Stimulated activated naive B cell treated with anti-CD40 and anti-IgM and Interleukin-4, amounts not matched to agents 10 μg/mL and 1 μg/mL and 100 μg/mL, for 72 hours (primary cell): ENCODE results near the gene LDLR.
"Not testable (repeated sequence)": the region's sequence is repeated elsewhere in the genome, so short reads cannot be mapped to it uniquely, and the experiment has no call there.

Source experiments
- ATAC-seq, 2 donors: fragments of 150-1000 bp; cut with Tn5 transposase; replicated peaks; 2 replicates each; pipeline ENCODE4 v1.10.0; 2021; ENCODE audit warnings: moderate library complexity in 1 of 2
- DNase-seq: peaks from one replicate; pipeline ENCODE4 v3.0.0; 2021
- H3K27ac Mint-ChIP-seq: one replicate; pipeline ENCODE4 v1.8.0; 2022; ENCODE audit warnings: mild to moderate bottlenecking, mixed read lengths
- H3K27me3 Mint-ChIP-seq, 2 donors: one replicate each; pipeline ENCODE4 v1.8.0; 2022; ENCODE audit warnings: mixed read lengths in 2 of 2
- H3K36me3 Mint-ChIP-seq, 2 donors: one replicate each; pipeline ENCODE4 v1.8.0; 2022; ENCODE audit warnings: mixed read lengths in 2 of 2, mild to moderate bottlenecking in 1 of 2
- H3K4me1 Mint-ChIP-seq, 2 donors: one replicate each; pipeline ENCODE4 v1.8.0; 2022; ENCODE audit warnings: mixed read lengths in 2 of 2, mild to moderate bottlenecking in 1 of 2
- H3K4me3 Mint-ChIP-seq, 2 donors: one replicate each; pipeline ENCODE4 v1.8.0; 2022; ENCODE audit warnings: mild to moderate bottlenecking in 2 of 2, mixed read lengths in 2 of 2, moderate library complexity in 1 of 2
- H3K9me3 Mint-ChIP-seq, 2 donors: one replicate each; pipeline ENCODE4 v1.8.0; 2022; ENCODE audit warnings: mixed read lengths in 2 of 2, mild to moderate bottlenecking in 1 of 2

The LDLR gene

GRCh38 chr19:11124157-11124556, 34.9 kb downstream of the LDLR start:
- not testable (repeated sequence) for ATAC-seq, DNase-seq, H3K9me3 Mint-ChIP-seq, H3K4me3 Mint-ChIP-seq, H3K27me3 Mint-ChIP-seq, H3K4me1 Mint-ChIP-seq, H3K27ac Mint-ChIP-seq
- peaks cover 50 to 51% of the 10 kb centered on the region in 2 donors for H3K36me3 Mint-ChIP-seq

GRCh38 chr19:11125994-11126685, 36.9 kb downstream of the LDLR start:
- H3K36me3 Mint-ChIP-seq: peaks cover 48 to 50% of the 10 kb centered on the region in 2 donors
- no peaks in the 10 kb centered on the region for H3K9me3 Mint-ChIP-seq
- DNase-seq: peak; percentile 34
- peak; percentile 82 to 84 for ATAC-seq
- H3K4me1 Mint-ChIP-seq: peaks cover under 1 to 2% of the 10 kb centered on the region in 2 donors
- peaks cover 0 to 7% of the 10 kb centered on the region in 2 donors for H3K27me3 Mint-ChIP-seq
- no peak overlapping the region for H3K27ac Mint-ChIP-seq
- H3K4me3 Mint-ChIP-seq: no peak overlapping the region

- DNase-seq (no peak), ATAC-seq (no peak)
- Mint-ChIP-seq H3K4me3 (no peak overlapping the region), H3K4me1 (peaks cover 0 to 2% of the 10 kb centered on the region in 2 donors), H3K9me3 (no peaks in the 10 kb centered on the region), H3K27me3 (peaks cover 0 to 7% of the 10 kb centered on the region in 2 donors), H3K27ac (no peak overlapping the region), H3K36me3 (peaks cover 57% of the 10 kb centered on the region in 2 donors)
Observed at GRCh38 chr19:11127905-11128304, 38.6 kb downstream of the LDLR start.

- DNase-seq: peak; percentile 63
- no peaks in the 10 kb centered on the region for H3K9me3 Mint-ChIP-seq
- ATAC-seq: peak; percentile 88 to 89
- H3K4me3 Mint-ChIP-seq: peak overlapping the region in 1 of 2 donors; percentile 6
- H3K27ac Mint-ChIP-seq: peak overlapping the region; percentile 75
- peaks cover 47 to 60% of the 10 kb centered on the region in 2 donors for H3K36me3 Mint-ChIP-seq
- peaks cover 3 to 7% of the 10 kb centered on the region in 2 donors for H3K27me3 Mint-ChIP-seq
- H3K4me1 Mint-ChIP-seq: peaks cover 0 to 2% of the 10 kb centered on the region in 2 donors
Observed at GRCh38 chr19:11130824-11131455, 41.7 kb downstream of the LDLR start.

GRCh38 chr19:11131471-11131870, 42.2 kb downstream of the LDLR start:
- Mint-ChIP-seq H3K4me1 (peaks cover 0 to 2% of the 10 kb centered on the region in 2 donors), H3K27ac (peak overlapping the region; percentile 75), H3K4me3 (no peak overlapping the region), H3K9me3 (no peaks in the 10 kb centered on the region), H3K27me3 (peaks cover 3 to 9% of the 10 kb centered on the region in 2 donors), H3K36me3 (peaks cover 44 to 54% of the 10 kb centered on the region in 2 donors)
- DNase-seq: no peak
- no peak for ATAC-seq

- Mint-ChIP-seq H3K36me3 (peaks cover 10 to 22% of the 10 kb centered on the region in 2 donors), H3K27me3 (peaks cover 29 to 37% of the 10 kb centered on the region in 2 donors), H3K27ac (no peak overlapping the region), H3K4me3 (no peak overlapping the region), H3K4me1 (peaks cover 9 to 22% of the 10 kb centered on the region in 2 donors), H3K9me3 (no peaks in the 10 kb centered on the region)
- no peak for ATAC-seq
- no peak for DNase-seq
Observed at GRCh38 chr19:11136400-11137101, 47.3 kb downstream of the LDLR start.

GRCh38 chr19:11137542-11138384, 48.5 kb downstream of the LDLR start:
- peaks cover 11 to 30% of the 10 kb centered on the region in 2 donors for H3K4me1 Mint-ChIP-seq
- H3K9me3 Mint-ChIP-seq: no peaks in the 10 kb centered on the region
- peaks cover 3 to 12% of the 10 kb centered on the region in 2 donors for H3K36me3 Mint-ChIP-seq
- DNase-seq: peak; percentile 14
- peak; percentile 56 to 65 for ATAC-seq
- peaks cover 34 to 45% of the 10 kb centered on the region in 2 donors for H3K27me3 Mint-ChIP-seq
- no peak overlapping the region for H3K27ac Mint-ChIP-seq
- H3K4me3 Mint-ChIP-seq: peak overlapping the region; percentile 72 to 82

- Mint-ChIP-seq H3K4me1 (peaks cover 14 to 40% of the 10 kb centered on the region in 2 donors), H3K27me3 (peaks cover 35 to 45% of the 10 kb centered on the region in 2 donors), H3K9me3 (no peaks in the 10 kb centered on the region), H3K36me3 (peaks cover 3% of the 10 kb centered on the region in 2 donors), H3K27ac (no peak overlapping the region), H3K4me3 (no peak overlapping the region)
- no peak for DNase-seq
- ATAC-seq: no peak
Observed at GRCh38 chr19:11138601-11139300, 49.5 kb downstream of the LDLR start.

- not testable (repeated sequence) for H3K4me3 Mint-ChIP-seq
- peaks cover 33 to 45% of the 10 kb centered on the region in 2 donors for H3K27me3 Mint-ChIP-seq
Observed at GRCh38 chr19:11140023-11140538, 50.8 kb downstream of the LDLR start.

GRCh38 chr19:11140896-11141295, 51.6 kb downstream of the LDLR start:
- H3K4me1 Mint-ChIP-seq: peaks cover 14 to 40% of the 10 kb centered on the region in 2 donors
- H3K27me3 Mint-ChIP-seq: peaks cover 33 to 45% of the 10 kb centered on the region in 2 donors
- H3K27ac Mint-ChIP-seq: no peak overlapping the region
- H3K36me3 Mint-ChIP-seq: peaks cover 0 to 2% of the 10 kb centered on the region in 2 donors
- DNase-seq (no peak), ATAC-seq (no peak)
- H3K9me3 Mint-ChIP-seq: no peaks in the 10 kb centered on the region
- H3K4me3 Mint-ChIP-seq: no peak overlapping the region

More at GRCh38 chr19:11140023-11140538, 50.8 kb downstream of the LDLR start:
- not testable (repeated sequence) for H3K27ac Mint-ChIP-seq, ATAC-seq, H3K9me3 Mint-ChIP-seq, DNase-seq, H3K36me3 Mint-ChIP-seq
- H3K4me1 Mint-ChIP-seq: peaks cover 14 to 40% of the 10 kb centered on the region in 2 donors

GRCh38 chr19:11141937-11142527, 52.8 kb downstream of the LDLR start:
- H3K4me1 Mint-ChIP-seq: peaks cover 14 to 40% of the 10 kb centered on the region in 2 donors
- no peak overlapping the region for H3K27ac Mint-ChIP-seq
- peaks cover 0 to 2% of the 10 kb centered on the region in 2 donors for H3K36me3 Mint-ChIP-seq
- DNase-seq: no peak
- no peak for ATAC-seq
- H3K27me3 Mint-ChIP-seq: peaks cover 31 to 37% of the 10 kb centered on the region in 2 donors
- H3K4me3 Mint-ChIP-seq: no peak overlapping the region
- H3K9me3 Mint-ChIP-seq: no peaks in the 10 kb centered on the region

- no peak overlapping the region for H3K27ac Mint-ChIP-seq
- no peak for DNase-seq
- ATAC-seq: no peak
- H3K4me3 Mint-ChIP-seq: peak overlapping the region in 1 of 2 donors; percentile 28
- peaks cover 12 to 36% of the 10 kb centered on the region in 2 donors for H3K4me1 Mint-ChIP-seq
- peaks cover 24 to 32% of the 10 kb centered on the region in 2 donors for H3K27me3 Mint-ChIP-seq
- H3K9me3 Mint-ChIP-seq: no peaks in the 10 kb centered on the region
- peaks cover 0 to 2% of the 10 kb centered on the region in 2 donors for H3K36me3 Mint-ChIP-seq
Observed at GRCh38 chr19:11142528-11143171, 53.4 kb downstream of the LDLR start.
